GM12878 (cell line): Measurements from ENCODE around the gene TXNDC12.

ENCODE experiments used
- ATF7 ChIP-seq: fragments of 450-650 bp; IDR thresholded peaks from 2 replicates; pipeline ENCODE4 v1.6.1; 2016; ENCODE audit warnings: low read depth, mild to moderate bottlenecking
- CHD4 ChIP-seq: fragments of 200-600 bp; sonication (generic); IDR thresholded peaks from 2 replicates; pipeline ENCODE4 v1.6.1; 2016; ENCODE audit warnings: mild to moderate bottlenecking
- GATAD2B ChIP-seq: fragments of 450-650 bp; conservative IDR thresholded peaks from 2 replicates; pipeline ENCODE4 v1.6.1; 2017; ENCODE audit warnings: low read depth, mild to moderate bottlenecking, moderate library complexity
- MEF2A ChIP-seq: IDR thresholded peaks from 2 replicates; pipeline ENCODE4 v1.6.1; 2011; ENCODE audit warnings: low read depth, mild to moderate bottlenecking, low read length, moderate library complexity; ENCODE audit not compliant: insufficient read depth
- POLR2A ChIP-seq: IDR thresholded peaks from 2 replicates; pipeline ENCODE4 v1.6.1; 2011; ENCODE audit warnings: low read depth, mild to moderate bottlenecking, low read length
- RUNX3 ChIP-seq: IDR thresholded peaks from 2 replicates; pipeline ENCODE4 v1.6.1; 2012; ENCODE audit warnings: low read length, inconsistent platforms
- TARDBP ChIP-seq: IDR thresholded peaks from 2 replicates; pipeline ENCODE4 v1.6.1; 2016; ENCODE audit warnings: borderline replicate concordance
- ZSCAN29 ChIP-seq: fragments of 450-650 bp; IDR thresholded peaks from 2 replicates; pipeline ENCODE4 v1.6.1; 2017; ENCODE audit warnings: mild to moderate bottlenecking, moderate library complexity
- TF ChIP-seq, protein P1 (sequence below): IDR thresholded peaks from 2 replicates; pipeline ENCODE4 v1.6.1; 2012; ENCODE audit warnings: low read depth, low read length, improper control_type of control experiment

DNA sequence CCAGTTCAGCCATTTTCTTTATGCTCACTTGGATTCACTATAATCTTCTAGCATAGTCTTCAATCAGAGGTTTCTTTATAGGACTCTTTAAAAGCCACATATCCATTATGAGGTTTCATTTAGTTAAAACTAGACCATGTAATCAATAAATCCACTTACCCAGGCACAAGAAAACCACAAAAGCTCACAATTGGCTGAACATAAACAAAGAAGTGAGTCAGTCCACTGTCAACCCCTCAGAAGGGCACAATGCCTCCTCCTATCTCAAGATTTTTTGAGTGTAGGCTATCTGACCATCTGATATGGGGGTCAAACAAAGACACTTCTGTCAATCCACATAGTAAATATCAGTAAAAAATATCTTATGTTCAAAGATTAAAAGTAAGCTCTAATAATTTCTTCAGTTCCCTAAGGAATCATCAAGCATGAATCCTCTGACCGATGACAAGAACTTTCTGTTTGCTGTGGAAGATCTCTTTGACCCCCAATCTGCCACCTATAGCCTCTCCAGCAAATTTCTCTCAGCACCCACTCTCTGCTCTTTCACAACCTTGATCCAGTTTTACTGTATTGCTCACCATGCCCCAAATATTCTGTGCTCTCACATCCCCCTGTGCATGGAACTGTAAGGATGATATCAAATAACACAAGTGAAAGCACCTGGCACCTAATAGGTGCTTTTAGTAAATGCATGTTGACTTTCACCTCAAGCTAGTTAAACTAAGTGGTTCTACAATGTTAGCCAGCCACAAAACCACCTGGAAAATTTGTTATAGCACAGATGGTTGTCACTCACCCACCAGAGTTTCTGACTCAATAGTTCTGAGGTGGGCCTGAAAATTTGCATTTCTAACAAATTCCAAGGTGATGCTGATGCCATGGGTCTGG is 81.2 kb downstream of the TXNDC12 start:
- TF ChIP-seq ZSCAN29 (no peak), ATF7 (peak; percentile 30; the same call in 1 of the 2 replicates), CHD4 (no peak), TARDBP (no peak), POLR2A (no peak), RUNX3 (peak; percentile 71), GATAD2B (no peak), MEF2A (no peak)
- TF ChIP-seq, protein P1, sequence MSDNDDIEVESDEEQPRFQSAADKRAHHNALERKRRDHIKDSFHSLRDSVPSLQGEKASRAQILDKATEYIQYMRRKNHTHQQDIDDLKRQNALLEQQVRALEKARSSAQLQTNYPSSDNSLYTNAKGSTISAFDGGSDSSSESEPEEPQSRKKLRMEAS, result no peak
